GM18499 (cell line): ENCODE measurements around the gene CLPTM1L.
"Not testable (repeated sequence)": the region's sequence is repeated elsewhere in the genome, so short reads cannot be mapped to it uniquely, and the experiment has no call there.

Source experiments
- ATAC-seq: cut with Tn5 transposase; IDR thresholded peaks from one replicate; pipeline ENCODE4 v1.9.1; 2021; ENCODE audit warnings: moderate number of reproducible peaks; ENCODE audit not compliant: insufficient read depth, unreplicated experiment

Gene CLPTM1L

GRCh38 chr5:1330146-1330846 is 14.6 kb downstream of the CLPTM1L start:
- no peak for ATAC-seq

GRCh38 chr5:1329111-1329579 is 15.8 kb downstream of the CLPTM1L start:
- no peak for ATAC-seq

GRCh38 chr5:1328237-1329110 is 16.4 kb downstream of the CLPTM1L start:
- not testable (repeated sequence) for ATAC-seq

- not testable (repeated sequence) for ATAC-seq
Measured at GRCh38 chr5:1326901-1327756, 17.8 kb downstream of the CLPTM1L start.

GRCh38 chr5:1326532-1326875 is 18.4 kb downstream of the CLPTM1L start:
- ATAC-seq = not testable (repeated sequence)

GRCh38 chr5:1325870-1326531 is 18.9 kb downstream of the CLPTM1L start:
- ATAC-seq = no peak

GRCh38 chr5:1325191-1325741 is 19.6 kb downstream of the CLPTM1L start:
- ATAC-seq = no peak

- ATAC-seq = no peak
Measured at GRCh38 chr5:1324719-1325190, 20.1 kb downstream of the CLPTM1L start.

GRCh38 chr5:1324301-1324700 is 20.6 kb downstream of the CLPTM1L start:
- no peak for ATAC-seq

- ATAC-seq = no peak
Measured at GRCh38 chr5:1323803-1324173, 21.1 kb downstream of the CLPTM1L start.

- ATAC-seq = no peak
Measured at GRCh38 chr5:1322955-1323802, 21.7 kb downstream of the CLPTM1L start.

- ATAC-seq = no peak
Measured at GRCh38 chr5:1322036-1322900, 22.6 kb downstream of the CLPTM1L start.

GRCh38 chr5:1321576-1321975 is 23.3 kb downstream of the CLPTM1L start:
- ATAC-seq = no peak

- no peak for ATAC-seq
Measured at GRCh38 chr5:1320436-1321344, 24.2 kb downstream of the CLPTM1L start.

- ATAC-seq = no peak
Measured at GRCh38 chr5:1319436-1320256, 25.3 kb downstream of the CLPTM1L start.

GRCh38 chr5:1318659-1319251 is 26.1 kb downstream of the CLPTM1L start:
- ATAC-seq = no peak
